ENCODE measurements around the gene TAS2R38.

DNA sequence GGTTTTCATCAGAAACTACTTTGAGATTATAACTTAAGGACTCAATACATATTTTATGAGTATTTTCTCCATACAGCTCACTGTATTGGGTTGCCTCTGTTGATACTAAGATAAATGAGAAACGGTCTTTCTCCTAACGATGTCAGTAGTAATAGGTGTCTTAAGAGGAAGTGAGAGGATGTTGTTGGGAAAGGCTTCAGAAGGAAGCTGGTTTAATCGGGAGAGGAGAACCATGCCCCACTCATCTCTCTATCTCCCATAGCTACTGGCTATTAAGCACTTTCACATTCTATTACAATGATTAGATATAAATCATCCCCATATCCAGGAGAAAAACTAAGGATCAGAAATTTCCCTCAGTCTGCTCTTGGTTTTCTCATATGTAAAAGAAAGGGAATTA lies 28.8 kb downstream of the TAS2R38 start:
- no peak for TF ChIP-seq ZFP30 (CRISPR knock-in tag; IDR thresholded peaks at IDR 0.05)
- TF ChIP-seq ZNF565 (CRISPR knock-in tag; conservative IDR thresholded peaks at IDR 0.05; ENCODE audit: low read depth): no peak
- no peak for TF ChIP-seq ARNTL (CRISPR knock-in tag; IDR thresholded peaks at IDR 0.05; ENCODE audit: borderline replicate concordance, low read depth)
- no peak for TF ChIP-seq RARB (CRISPR knock-in tag; IDR thresholded peaks at IDR 0.05)
- TF ChIP-seq, protein P1, sequence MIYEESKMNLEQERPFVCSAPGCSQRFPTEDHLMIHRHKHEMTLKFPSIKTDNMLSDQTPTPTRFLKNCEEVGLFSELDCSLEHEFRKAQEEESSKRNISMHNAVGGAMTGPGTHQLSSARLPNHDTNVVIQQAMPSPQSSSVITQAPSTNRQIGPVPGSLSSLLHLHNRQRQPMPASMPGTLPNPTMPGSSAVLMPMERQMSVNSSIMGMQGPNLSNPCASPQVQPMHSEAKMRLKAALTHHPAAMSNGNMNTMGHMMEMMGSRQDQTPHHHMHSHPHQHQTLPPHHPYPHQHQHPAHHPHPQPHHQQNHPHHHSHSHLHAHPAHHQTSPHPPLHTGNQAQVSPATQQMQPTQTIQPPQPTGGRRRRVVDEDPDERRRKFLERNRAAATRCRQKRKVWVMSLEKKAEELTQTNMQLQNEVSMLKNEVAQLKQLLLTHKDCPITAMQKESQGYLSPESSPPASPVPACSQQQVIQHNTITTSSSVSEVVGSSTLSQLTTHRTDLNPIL (CRISPR knock-in tag; IDR thresholded peaks at IDR 0.05; ENCODE audit: low read depth): no peak
- no peak for TF ChIP-seq SNAI2 (CRISPR knock-in tag; IDR thresholded peaks at IDR 0.05)
- TF ChIP-seq TOX (CRISPR knock-in tag; IDR thresholded peaks at IDR 0.05; ENCODE audit: borderline replicate concordance): no peak
- no peak for TF ChIP-seq ZNF70 (CRISPR knock-in tag; IDR thresholded peaks at IDR 0.05)
- TF ChIP-seq, protein P2, sequence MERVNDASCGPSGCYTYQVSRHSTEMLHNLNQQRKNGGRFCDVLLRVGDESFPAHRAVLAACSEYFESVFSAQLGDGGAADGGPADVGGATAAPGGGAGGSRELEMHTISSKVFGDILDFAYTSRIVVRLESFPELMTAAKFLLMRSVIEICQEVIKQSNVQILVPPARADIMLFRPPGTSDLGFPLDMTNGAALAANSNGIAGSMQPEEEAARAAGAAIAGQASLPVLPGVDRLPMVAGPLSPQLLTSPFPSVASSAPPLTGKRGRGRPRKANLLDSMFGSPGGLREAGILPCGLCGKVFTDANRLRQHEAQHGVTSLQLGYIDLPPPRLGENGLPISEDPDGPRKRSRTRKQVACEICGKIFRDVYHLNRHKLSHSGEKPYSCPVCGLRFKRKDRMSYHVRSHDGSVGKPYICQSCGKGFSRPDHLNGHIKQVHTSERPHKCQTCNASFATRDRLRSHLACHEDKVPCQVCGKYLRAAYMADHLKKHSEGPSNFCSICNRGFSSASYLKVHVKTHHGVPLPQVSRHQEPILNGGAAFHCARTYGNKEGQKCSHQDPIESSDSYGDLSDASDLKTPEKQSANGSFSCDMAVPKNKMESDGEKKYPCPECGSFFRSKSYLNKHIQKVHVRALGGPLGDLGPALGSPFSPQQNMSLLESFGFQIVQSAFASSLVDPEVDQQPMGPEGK (CRISPR knock-in tag; IDR thresholded peaks at IDR 0.05; ENCODE audit: borderline replicate concordance): no peak
- no peak for TF ChIP-seq CSDC2 (CRISPR knock-in tag; IDR thresholded peaks at IDR 0.05)
- TF ChIP-seq ESRRG (CRISPR knock-in tag; IDR thresholded peaks at IDR 0.05): no peak
- TF ChIP-seq PPARA (CRISPR knock-in tag; IDR thresholded peaks at IDR 0.05; ENCODE audit: borderline replicate concordance): no peak
- no peak for TF ChIP-seq ZFP3 (CRISPR knock-in tag; IDR thresholded peaks at IDR 0.05)
- TF ChIP-seq ISL1 (CRISPR knock-in tag; IDR thresholded peaks at IDR 0.05): no peak
